ENCODE results near the gene LTV1.

The LTV1 gene

GRCh38 chr6:143894655-143895054, 51.5 kb downstream of the LTV1 start:
- Histone ChIP-seq H3K9me3 (ENCODE audit: control insufficient read depth, low read length) (no peaks in the 10 kb centered on the region), H3K4me3 (ENCODE audit: extremely low read depth, insufficient read depth, low read length, poor library complexity, severe bottlenecking) (no peak overlapping the region), H3K36me3 (ENCODE audit: control insufficient read depth, insufficient read depth, low read length) (no peaks in the 10 kb centered on the region), H3K4me1 (ENCODE audit: control insufficient read depth, insufficient read depth, low read length, poor library complexity, severe bottlenecking) (no peaks in the 10 kb centered on the region), H3K27ac (ENCODE audit: low read depth, low read length, severe bottlenecking) (no peak overlapping the region)
- no CpG with 5 or more reads among the region's 1 CpG for WGBS, 2 experiments (ENCODE audit: insufficient coverage in 2 of 2)

- Histone ChIP-seq H3K4me1 (ENCODE audit: control insufficient read depth, insufficient read depth, low read length, poor library complexity, severe bottlenecking) (no peaks in the 10 kb centered on the region), H3K36me3 (ENCODE audit: control insufficient read depth, insufficient read depth, low read length) (no peaks in the 10 kb centered on the region), H3K4me3 (ENCODE audit: extremely low read depth, insufficient read depth, low read length, poor library complexity, severe bottlenecking) (no peak overlapping the region), H3K9me3 (ENCODE audit: control insufficient read depth, low read length) (no peaks in the 10 kb centered on the region), H3K27ac (ENCODE audit: low read depth, low read length, severe bottlenecking) (no peak overlapping the region)
- 83 to 100% methylated on average over 1 of the region's 3 CpGs for WGBS, 2 experiments (ENCODE audit: insufficient coverage in 2 of 2)
Observed at GRCh38 chr6:143896126-143896860, 53.2 kb downstream of the LTV1 start.

DNA sequence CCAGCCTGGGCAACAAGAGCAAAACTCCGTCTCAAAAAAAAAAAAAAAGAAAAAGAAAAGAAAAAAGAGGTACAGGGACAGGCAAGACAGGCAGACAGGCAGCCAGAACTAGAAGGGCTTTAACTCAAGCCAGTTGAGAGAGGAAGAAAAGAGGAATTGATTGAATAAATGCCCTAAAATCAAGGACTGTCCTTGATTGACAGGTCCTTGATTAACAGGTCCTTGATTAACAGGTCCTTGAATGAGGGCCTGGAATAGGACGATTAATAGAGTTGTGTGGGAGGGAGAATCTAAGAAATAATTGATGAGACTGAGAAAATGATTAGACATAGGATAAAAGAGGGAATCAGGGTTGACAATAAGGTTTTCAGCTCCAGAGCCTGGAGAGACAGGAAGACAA, 57.2 kb downstream of the LTV1 start:
- no peaks in the 10 kb centered on the region for H3K4me1 ChIP-seq (ENCODE audit: control insufficient read depth, insufficient read depth, low read length, poor library complexity, severe bottlenecking)
- no peak overlapping the region for H3K27ac ChIP-seq (ENCODE audit: low read depth, low read length, severe bottlenecking)
- H3K36me3 ChIP-seq (ENCODE audit: control insufficient read depth, insufficient read depth, low read length) = no peaks in the 10 kb centered on the region
- WGBS, 2 experiments (ENCODE audit: insufficient coverage in 2 of 2) = 90 to 91% methylated on average over 2 of the region's 2 CpGs
- no peak overlapping the region for H3K4me3 ChIP-seq (ENCODE audit: extremely low read depth, insufficient read depth, low read length, poor library complexity, severe bottlenecking)
- H3K9me3 ChIP-seq (ENCODE audit: control insufficient read depth, low read length) = no peaks in the 10 kb centered on the region

DNA sequence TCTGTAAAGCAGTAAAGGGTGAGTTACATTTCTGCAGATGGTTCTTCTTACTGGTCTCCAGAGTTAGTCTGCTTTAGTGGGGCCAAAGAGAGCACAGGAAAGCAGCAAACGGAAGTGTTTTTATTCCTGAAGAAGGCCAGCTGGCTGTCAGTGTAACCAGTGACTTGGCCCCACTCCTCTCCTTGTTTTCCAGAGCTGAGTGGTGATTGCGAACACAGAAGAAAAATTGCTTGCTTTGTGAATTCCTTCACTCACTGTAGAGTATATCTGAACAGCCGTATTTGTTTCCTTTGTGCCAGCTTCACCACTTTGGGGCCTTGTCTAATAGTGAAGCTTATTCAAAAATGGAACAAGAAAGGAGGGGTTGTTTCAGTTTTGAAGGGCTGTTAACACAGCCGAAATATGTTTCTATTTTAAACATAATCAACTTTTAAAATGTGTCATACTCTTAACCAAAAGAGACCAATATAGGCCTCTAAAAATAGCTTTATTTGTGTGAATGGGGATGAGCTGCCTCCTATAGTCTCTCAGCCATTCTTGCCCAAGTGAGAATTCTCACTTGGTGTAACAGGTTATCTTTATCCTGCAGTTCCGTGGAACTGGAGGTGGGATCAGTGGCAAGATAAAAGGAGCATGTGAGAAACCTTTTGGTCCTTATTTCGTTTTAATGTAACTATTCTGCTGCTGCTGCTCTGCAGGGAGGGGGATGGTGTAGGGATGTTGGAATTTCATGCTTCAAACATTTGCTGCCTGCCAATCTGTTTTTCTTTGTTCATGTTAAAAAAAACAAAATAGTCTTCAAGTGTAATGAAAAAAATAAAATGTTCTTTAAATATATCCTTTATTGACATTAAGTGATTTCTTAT, 59.0 kb downstream of the LTV1 start:
- no peaks in the 10 kb centered on the region for H3K36me3 ChIP-seq (ENCODE audit: control insufficient read depth, insufficient read depth, low read length)
- no peak overlapping the region for H3K4me3 ChIP-seq (ENCODE audit: extremely low read depth, insufficient read depth, low read length, poor library complexity, severe bottlenecking)
- WGBS, 2 experiments (ENCODE audit: insufficient coverage in 2 of 2) = 50 to 66% methylated on average over 2 to 4 of the region's 6 CpGs
- H3K27ac ChIP-seq (ENCODE audit: low read depth, low read length, severe bottlenecking) = no peak overlapping the region
- H3K4me1 ChIP-seq (ENCODE audit: control insufficient read depth, insufficient read depth, low read length, poor library complexity, severe bottlenecking) = no peaks in the 10 kb centered on the region
- no peaks in the 10 kb centered on the region for H3K9me3 ChIP-seq (ENCODE audit: control insufficient read depth, low read length)

DNA sequence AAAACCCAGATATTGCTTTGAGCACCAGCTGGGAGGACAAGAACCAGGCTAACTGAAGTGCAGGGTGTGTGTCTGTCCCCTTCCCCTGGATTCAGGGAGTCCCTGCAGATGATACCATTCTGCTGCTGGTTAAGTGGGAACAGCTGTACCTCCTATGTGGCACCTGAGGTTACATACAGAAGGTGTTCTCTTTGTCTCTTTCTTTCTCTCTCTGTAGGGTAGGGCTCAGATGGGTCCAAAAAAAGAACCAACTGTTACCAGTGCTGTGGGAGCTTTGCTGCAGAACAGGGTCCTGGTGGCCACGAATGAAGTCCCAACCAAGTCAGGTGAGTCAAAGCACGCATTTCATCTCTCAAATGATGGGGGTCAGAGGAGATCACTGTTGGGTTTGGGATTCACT, 59.7 kb downstream of the LTV1 start:
- Histone ChIP-seq H3K9me3 (ENCODE audit: control insufficient read depth, low read length) (no peaks in the 10 kb centered on the region), H3K4me3 (ENCODE audit: extremely low read depth, insufficient read depth, low read length, poor library complexity, severe bottlenecking) (no peak overlapping the region), H3K36me3 (ENCODE audit: control insufficient read depth, insufficient read depth, low read length) (no peaks in the 10 kb centered on the region), H3K4me1 (ENCODE audit: control insufficient read depth, insufficient read depth, low read length, poor library complexity, severe bottlenecking) (no peaks in the 10 kb centered on the region), H3K27ac (ENCODE audit: low read depth, low read length, severe bottlenecking) (no peak overlapping the region)
- WGBS, 2 experiments (ENCODE audit: insufficient coverage in 2 of 2) = 95% methylated on average over 2 of the region's 2 CpGs; no CpG with 5 or more reads in 1 of the 2 experiments

- 92% methylated on average over 1 of the region's 1 CpG; no CpG with 5 or more reads in 1 of the 2 experiments for WGBS, 2 experiments (ENCODE audit: insufficient coverage in 2 of 2)
- no peak overlapping the region for H3K27ac ChIP-seq (ENCODE audit: low read depth, low read length, severe bottlenecking)
- H3K4me1 ChIP-seq (ENCODE audit: control insufficient read depth, insufficient read depth, low read length, poor library complexity, severe bottlenecking) = no peaks in the 10 kb centered on the region
- H3K4me3 ChIP-seq (ENCODE audit: extremely low read depth, insufficient read depth, low read length, poor library complexity, severe bottlenecking) = no peak overlapping the region
- H3K9me3 ChIP-seq (ENCODE audit: control insufficient read depth, low read length) = no peaks in the 10 kb centered on the region
- no peaks in the 10 kb centered on the region for H3K36me3 ChIP-seq (ENCODE audit: control insufficient read depth, insufficient read depth, low read length)
Observed at GRCh38 chr6:143911028-143911427, 67.9 kb downstream of the LTV1 start.

GRCh38 chr6:143912671-143913070, 69.5 kb downstream of the LTV1 start:
- Histone ChIP-seq H3K27ac (ENCODE audit: low read depth, low read length, severe bottlenecking) (no peak overlapping the region), H3K4me1 (ENCODE audit: control insufficient read depth, insufficient read depth, low read length, poor library complexity, severe bottlenecking) (no peaks in the 10 kb centered on the region), H3K4me3 (ENCODE audit: extremely low read depth, insufficient read depth, low read length, poor library complexity, severe bottlenecking) (no peak overlapping the region), H3K9me3 (ENCODE audit: control insufficient read depth, low read length) (no peaks in the 10 kb centered on the region), H3K36me3 (ENCODE audit: control insufficient read depth, insufficient read depth, low read length) (no peaks in the 10 kb centered on the region)
- WGBS, 2 experiments (ENCODE audit: insufficient coverage in 2 of 2) = 71 to 86% methylated on average over 1 of the region's 1 CpG

All from mesodermal cell (in vitro differentiated cells).